HEK293 (cell line): Measurements from ENCODE around the gene KIF5A.

Experiments
- CTCF ChIP-seq: fragments of 450-650 bp; formaldehyde crosslinking; IDR thresholded peaks from 2 replicates; pipeline ENCODE4 v1.5.1; 2016; ENCODE audit warnings: missing biosample characterization, missing genetic modification characterization
- HOXA7 ChIP-seq: sonication (generic); formaldehyde crosslinking; IDR thresholded peaks from 2 replicates; pipeline ENCODE4 v1.8.1; 2022; ENCODE audit warnings: missing genetic modification reagents, borderline replicate concordance
- HOXC10 ChIP-seq: sonication (generic); formaldehyde crosslinking; IDR thresholded peaks from 2 replicates; pipeline ENCODE4 v1.8.1; 2023; ENCODE audit warnings: mild to moderate bottlenecking, missing genetic modification reagents
- KLF1 ChIP-seq: fragments of 450-650 bp; formaldehyde crosslinking; IDR thresholded peaks from 2 replicates; pipeline ENCODE4 v1.5.1; 2016; ENCODE audit warnings: missing biosample characterization, missing genetic modification characterization
- SP7 ChIP-seq: fragments of 450-650 bp; formaldehyde crosslinking; IDR thresholded peaks from 2 replicates; pipeline ENCODE4 v1.5.1; 2016; ENCODE audit warnings: missing biosample characterization, missing genetic modification characterization
- TCF7L2 ChIP-seq: IDR thresholded peaks from 2 replicates; pipeline ENCODE4 v1.6.1; 2011; ENCODE audit warnings: low read depth, mild to moderate bottlenecking, inconsistent platforms, low read length, moderate library complexity, borderline replicate concordance
- ZNF133 ChIP-seq: fragments of 450-650 bp; formaldehyde crosslinking; IDR thresholded peaks from 2 replicates; pipeline ENCODE4 v1.5.1; 2016; ENCODE audit warnings: missing biosample characterization, missing genetic modification characterization
- ZNF155 ChIP-seq: fragments of 450-650 bp; formaldehyde crosslinking; IDR thresholded peaks from 2 replicates; pipeline ENCODE4 v1.5.1; 2016; ENCODE audit warnings: missing biosample characterization, missing genetic modification characterization
- ZNF2 ChIP-seq: fragments of 450-650 bp; formaldehyde crosslinking; IDR thresholded peaks from 2 replicates; pipeline ENCODE4 v1.5.1; 2016; ENCODE audit warnings: missing biosample characterization, missing genetic modification characterization
- ZNF23 ChIP-seq: fragments of 450-650 bp; formaldehyde crosslinking; IDR thresholded peaks from 2 replicates; pipeline ENCODE4 v1.5.1; 2016; ENCODE audit warnings: missing biosample characterization, missing genetic modification characterization, borderline replicate concordance
- ZNF248 ChIP-seq: fragments of 450-650 bp; formaldehyde crosslinking; IDR thresholded peaks from 2 replicates; pipeline ENCODE4 v1.5.1; 2017; ENCODE audit warnings: missing biosample characterization, missing genetic modification characterization
- ZNF37A ChIP-seq: fragments of 450-650 bp; IDR thresholded peaks from 2 replicates; pipeline ENCODE4 v1.5.1; 2018; ENCODE audit warnings: missing biosample characterization, missing genetic modification characterization
- ZNF488 ChIP-seq: fragments of 450-650 bp; formaldehyde crosslinking; IDR thresholded peaks from 2 replicates; pipeline ENCODE4 v1.5.1; 2016; ENCODE audit warnings: missing biosample characterization, missing genetic modification characterization
- TF ChIP-seq, protein P1 (sequence below): fragments of 450-650 bp; formaldehyde crosslinking; IDR thresholded peaks from 2 replicates; pipeline ENCODE4 v1.5.1; 2016; ENCODE audit warnings: missing biosample characterization, missing genetic modification characterization

- no peak for TF ChIP-seq CTCF
- TF ChIP-seq ZNF155 (tag by site-specific recombination): no peak
- TF ChIP-seq ZNF248 (tag by site-specific recombination): no peak
- TF ChIP-seq ZNF2 (tag by site-specific recombination): no peak
- TF ChIP-seq ZNF488: no peak
- no peak for TF ChIP-seq TCF7L2
- no peak for TF ChIP-seq ZNF37A
- TF ChIP-seq, protein P1, sequence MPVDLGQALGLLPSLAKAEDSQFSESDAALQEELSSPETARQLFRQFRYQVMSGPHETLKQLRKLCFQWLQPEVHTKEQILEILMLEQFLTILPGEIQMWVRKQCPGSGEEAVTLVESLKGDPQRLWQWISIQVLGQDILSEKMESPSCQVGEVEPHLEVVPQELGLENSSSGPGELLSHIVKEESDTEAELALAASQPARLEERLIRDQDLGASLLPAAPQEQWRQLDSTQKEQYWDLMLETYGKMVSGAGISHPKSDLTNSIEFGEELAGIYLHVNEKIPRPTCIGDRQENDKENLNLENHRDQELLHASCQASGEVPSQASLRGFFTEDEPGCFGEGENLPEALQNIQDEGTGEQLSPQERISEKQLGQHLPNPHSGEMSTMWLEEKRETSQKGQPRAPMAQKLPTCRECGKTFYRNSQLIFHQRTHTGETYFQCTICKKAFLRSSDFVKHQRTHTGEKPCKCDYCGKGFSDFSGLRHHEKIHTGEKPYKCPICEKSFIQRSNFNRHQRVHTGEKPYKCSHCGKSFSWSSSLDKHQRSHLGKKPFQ (tag by site-specific recombination): no peak
- TF ChIP-seq KLF1 (tag by site-specific recombination): no peak
- no peak for TF ChIP-seq ZNF133 (tag by site-specific recombination)
- TF ChIP-seq HOXC10 (CRISPR knock-in tag): no peak
- no peak for TF ChIP-seq HOXA7 (CRISPR knock-in tag)
- TF ChIP-seq ZNF23 (tag by site-specific recombination): no peak
- no peak for TF ChIP-seq SP7 (tag by site-specific recombination)
Observed at GRCh38 chr12:57603324-57603723, 53.5 kb downstream of the KIF5A start.
